DMS153 (cell line): ENCODE measurements around the gene HPCAL1.

Experiments
- DNase-seq: peaks from one replicate; lab custom pipeline; 2025; lab: John Stamatoyannopoulos, UW

Gene HPCAL1

DNA sequence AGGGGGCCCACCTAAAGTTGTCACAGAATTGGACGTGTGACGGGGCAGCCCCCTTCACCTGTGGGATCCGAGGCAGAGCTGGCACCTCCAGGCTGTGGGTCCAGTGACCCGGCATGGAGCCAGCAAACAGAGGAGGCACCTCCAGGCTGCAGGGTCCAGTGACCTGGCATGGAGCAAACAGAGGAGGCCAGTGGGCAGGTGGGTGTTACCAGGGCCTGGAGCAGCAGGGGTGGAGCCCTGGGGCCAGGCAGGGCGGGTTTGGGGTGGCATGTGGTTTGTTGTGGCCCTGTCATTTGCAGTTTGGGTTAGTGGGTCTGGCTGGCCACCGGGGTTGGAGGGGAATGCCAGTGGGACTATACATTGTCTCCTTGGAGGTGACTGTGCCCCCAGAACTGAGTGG, 68.2 kb downstream of the HPCAL1 start:
- no peak for DNase-seq

DNA sequence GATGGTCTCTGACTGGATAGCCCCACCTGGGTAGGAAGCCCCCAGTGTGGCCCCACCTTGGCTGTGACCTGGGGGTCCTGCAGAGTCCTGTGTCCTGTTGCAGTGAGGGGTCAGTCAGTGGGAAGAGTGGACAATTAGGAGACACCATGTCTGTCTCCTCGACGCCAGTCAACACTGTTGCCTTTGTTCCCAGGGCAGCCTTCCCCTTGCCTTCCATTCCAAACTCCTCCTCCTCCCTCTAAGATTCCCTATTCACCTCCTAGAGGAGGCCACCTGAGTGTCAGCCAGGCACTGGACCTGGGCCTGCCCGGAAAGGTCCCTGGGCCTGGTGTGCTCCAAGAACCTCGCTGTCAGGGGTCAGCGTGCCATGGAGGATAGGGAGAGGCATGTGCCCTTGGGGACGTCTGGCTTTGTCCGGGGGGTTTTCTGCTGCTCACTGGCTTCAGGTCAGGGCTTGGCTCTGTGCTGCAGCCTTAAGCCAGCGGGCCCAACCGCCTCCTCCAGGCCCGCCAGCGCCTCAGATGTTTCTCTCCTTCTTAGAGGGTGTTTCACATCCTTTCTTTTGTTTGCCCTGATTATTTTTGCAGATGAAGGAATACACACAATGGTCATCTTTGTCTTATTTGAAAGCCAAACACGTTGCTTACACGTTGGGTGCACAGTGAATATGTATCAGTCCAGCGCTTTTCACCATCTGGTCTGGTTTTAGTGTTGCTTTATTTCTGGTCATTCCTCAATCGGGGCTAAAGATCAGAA, 68.9 kb downstream of the HPCAL1 start:
- DNase-seq: no peak

GRCh38 chr2:10372203-10372861, 69.6 kb downstream of the HPCAL1 start:
- DNase-seq: no peak

- DNase-seq: no peak
Measured at GRCh38 chr2:10372862-10373240, 70.1 kb downstream of the HPCAL1 start.

GRCh38 chr2:10373931-10374330, 71.2 kb downstream of the HPCAL1 start:
- no peak for DNase-seq

DNA sequence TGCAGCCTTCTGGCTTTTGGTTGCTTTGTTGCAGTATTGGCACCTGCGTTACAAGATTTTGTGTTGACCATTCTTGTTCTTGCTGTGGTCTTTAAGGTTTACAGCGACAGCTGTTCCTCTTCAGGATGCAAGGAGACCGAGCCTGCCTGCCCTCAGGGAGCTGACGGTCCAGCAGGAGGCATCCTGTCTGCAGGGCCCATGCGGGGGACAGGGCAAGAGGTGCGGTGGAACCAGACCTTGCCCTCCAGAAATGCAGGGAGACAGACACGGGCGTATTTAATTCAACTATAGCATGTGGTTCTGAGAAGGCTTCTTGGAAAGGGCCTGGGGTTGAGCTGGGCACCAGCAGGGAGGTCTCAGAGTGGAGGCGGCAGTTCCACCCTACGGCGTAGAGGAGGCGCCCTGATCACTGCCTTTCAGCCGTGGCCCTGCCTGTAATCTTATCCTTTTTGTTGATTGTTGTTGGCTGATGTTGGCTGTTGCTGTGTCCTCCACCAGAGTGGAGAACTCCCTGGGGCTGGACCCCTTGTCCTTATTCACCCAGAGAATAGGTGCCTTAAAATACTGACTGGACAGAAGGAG, 71.7 kb downstream of the HPCAL1 start:
- DNase-seq: no peak

DNA sequence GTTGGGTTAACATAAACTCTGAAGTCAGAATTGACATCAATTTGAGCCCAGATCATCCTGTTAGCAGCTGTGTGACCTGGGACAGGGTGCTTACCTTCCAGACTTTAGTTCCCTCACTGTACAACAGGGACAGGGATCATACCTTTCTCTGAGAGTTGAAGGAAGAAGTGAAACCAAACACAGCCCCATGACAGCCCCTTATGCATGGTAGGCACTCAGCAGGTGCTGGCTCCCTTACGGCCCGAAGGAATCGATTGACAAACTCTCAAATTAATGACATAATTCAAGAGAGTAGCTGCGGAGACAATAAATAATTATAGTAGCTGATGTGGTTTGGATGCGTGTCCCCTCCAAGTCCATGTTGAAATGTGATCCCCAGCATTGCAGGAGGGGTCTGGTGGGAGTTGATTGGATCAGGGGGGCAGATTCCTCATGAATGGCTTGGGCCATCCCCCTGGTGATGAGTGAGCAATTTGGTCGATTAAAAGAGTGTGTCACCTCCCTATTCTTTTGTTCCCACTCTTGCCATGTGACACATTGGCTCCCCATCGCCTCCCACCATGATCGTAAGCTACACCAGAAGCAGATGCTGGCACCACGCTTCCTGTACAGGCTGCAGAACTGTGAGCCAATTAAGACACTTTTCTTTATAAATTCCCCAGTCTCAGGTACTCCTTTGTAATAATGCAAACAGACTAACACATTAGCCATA, 73.0 kb downstream of the HPCAL1 start:
- DNase-seq: no peak

GRCh38 chr2:10377052-10377746, 74.5 kb downstream of the HPCAL1 start:
- peak; percentile 44 for DNase-seq

- no peak for DNase-seq
Measured at GRCh38 chr2:10377747-10378085, 75.0 kb downstream of the HPCAL1 start.

- DNase-seq: peak; percentile 80
Measured at GRCh38 chr2:10378189-10378588, 75.5 kb downstream of the HPCAL1 start.

DNA sequence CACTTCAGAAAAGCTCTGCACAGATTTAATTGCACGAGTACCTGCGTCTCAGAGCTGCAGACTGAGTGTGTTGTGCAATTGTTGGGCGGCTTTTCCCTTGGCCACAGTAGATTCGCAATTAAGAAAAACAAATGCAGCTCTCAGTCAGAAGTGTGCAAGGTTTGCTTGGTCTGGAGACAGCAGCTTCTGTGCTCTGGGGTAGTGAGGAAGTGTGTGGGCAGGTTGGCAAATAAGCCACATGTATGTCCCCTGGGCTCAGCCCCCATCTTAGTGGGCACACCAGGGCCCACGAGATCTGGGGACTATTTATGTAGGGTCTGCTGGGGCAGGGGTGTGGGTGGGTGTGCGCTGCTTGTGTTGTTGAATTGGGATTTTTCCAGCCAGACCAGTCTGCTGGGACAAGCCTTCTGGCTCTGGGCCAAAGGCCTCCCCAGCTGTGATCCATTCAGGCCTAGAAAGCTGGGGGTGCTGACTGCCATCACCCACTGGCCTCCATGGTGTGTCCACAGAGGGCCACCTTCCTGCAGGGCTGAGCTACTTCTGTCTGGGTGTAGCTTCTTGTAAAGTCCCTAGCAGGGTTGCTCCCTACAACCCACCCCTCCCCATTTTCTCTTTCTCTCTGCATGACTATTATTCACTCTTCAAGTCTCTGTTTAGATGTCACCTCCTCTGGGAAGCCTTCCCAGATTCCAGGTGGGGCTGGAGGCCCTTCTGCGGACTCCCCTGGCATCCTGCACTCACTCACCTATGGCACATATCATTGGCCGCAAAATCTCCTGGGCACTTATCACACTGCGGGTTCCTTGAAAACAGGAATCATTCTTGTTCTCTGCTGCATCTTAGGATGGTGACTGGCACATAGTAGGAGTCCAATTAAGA, 77.6 kb downstream of the HPCAL1 start:
- DNase-seq: no peak

- no peak for DNase-seq
Measured at GRCh38 chr2:10381997-10382353, 79.3 kb downstream of the HPCAL1 start.

- DNase-seq: peak; percentile 44
Measured at GRCh38 chr2:10382354-10383061, 79.8 kb downstream of the HPCAL1 start.

DNA sequence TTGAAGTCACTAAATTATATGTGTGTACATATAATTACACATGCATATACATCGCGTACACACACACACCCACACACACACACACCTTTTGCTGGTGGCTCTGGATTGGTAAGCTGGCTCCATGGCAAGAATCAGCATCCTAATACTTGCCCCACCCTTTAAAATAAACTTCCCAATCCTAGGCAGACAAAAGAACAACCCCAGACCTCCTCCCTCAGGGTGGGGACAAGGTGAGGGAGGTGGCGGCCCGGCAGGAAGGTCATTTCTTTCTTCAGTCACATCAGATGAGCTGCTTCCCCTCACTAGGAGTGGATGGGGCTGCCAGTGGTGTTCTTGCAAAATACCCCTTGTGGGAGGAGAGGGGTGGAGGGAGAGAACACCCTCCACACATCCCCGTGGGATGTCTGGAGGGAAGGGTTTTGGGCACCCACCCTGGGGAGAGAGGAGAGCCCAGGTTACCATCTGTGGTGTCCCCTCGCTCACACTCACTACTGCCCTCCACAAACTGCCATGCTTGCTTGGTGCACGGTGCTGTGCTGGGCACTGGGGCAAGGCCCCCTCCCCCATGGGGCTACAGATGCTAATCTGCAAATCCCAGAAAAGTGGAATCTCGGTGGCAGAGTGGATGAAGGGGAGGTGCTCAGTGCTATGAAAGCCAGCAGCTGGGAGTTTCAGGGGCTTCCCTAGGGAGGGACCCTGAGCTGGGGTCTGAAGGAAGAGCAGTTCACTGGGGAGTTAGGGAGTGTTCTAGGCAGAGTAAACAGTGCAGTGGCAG, 81.4 kb downstream of the HPCAL1 start:
- no peak for DNase-seq

DNA sequence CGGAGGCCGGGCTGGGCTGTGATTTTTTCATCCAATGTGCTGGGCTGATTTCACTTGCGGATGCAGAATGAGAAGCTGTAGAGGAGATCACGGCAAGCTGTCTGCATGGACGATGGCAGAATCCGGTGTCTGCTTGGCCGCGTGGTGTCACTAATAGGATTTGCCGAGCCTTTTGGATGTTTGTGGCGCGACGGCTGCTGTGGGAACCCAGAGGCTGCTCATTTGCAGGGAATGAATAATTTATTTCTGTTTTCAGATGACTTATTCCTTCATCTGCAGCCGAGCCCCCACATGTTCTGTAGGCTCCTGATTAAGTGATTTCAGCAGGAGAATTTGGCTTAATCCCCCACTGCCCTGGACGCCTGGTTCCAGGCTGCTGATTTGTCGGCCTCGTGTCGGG, 82.8 kb downstream of the HPCAL1 start:
- DNase-seq: no peak

DNA sequence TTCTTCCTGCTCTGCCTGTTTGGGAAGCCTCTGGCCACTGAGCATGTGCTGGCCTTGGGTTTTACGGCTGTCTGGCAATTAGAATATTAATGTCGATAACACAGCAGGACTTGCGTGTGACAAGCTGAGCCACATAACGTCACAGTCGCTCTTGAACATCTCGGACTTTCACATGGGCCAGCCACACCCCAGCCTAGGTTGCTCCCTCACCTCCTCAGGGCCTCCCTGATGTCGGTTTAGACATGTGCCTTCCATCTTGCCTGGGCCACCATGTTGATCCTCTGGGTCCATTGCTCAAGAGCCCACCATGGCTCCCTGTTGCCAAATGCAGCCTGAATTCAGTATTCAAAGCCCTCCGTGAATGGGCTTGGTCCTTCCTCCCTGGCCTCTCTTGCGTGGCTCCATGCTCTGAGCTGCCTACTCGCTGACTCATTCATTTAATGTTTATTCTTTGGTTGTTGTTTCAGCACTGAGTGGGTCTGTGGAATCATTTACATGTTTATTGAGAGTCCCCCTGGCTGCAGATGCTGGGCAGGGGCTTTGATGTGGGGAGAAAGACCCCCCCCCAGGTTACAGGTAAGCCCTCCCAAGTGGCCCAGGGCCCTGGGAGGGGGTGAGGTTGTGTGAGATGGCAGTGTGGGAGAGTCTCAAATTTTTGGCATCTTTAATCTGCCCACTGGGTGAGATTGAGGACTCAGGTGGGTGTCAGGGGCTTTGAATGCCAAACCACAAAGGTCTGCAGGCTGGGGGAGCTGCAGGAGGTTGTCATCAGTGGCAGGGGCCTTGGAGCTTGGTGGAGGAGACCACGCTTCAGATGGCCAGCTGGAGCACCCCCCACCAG, 83.4 kb downstream of the HPCAL1 start:
- DNase-seq: no peak

GRCh38 chr2:10387033-10387432, 84.3 kb downstream of the HPCAL1 start:
- no peak for DNase-seq

DNA sequence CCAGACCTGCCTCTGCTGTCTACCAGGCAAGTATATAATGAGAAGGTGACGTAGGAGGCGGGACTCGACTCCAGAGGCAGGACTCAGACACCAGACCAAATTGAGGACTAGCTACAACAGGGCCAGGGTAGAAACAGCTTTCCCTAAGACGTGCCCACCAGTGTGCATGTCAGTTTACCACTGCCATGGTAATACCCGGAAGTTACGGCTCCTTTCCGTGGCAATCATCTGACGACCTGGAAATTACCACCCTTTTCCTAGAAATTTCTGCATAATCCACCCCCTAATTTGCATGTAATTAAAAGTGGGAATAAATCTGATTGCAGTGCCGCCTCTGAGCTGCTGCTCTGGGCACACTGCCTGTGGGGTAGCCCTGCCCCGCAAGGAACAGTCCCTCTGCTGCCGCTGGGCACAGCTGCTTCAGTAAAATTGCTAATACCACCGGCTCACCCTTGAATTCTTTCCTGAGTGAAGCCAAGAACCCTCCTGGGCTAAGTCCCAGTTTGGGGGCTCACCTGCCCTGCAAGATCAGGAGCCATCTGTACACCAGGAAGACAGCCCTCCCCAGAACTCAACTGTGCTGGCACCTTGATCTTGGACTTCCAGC, 86.4 kb downstream of the HPCAL1 start:
- DNase-seq: no peak

DNA sequence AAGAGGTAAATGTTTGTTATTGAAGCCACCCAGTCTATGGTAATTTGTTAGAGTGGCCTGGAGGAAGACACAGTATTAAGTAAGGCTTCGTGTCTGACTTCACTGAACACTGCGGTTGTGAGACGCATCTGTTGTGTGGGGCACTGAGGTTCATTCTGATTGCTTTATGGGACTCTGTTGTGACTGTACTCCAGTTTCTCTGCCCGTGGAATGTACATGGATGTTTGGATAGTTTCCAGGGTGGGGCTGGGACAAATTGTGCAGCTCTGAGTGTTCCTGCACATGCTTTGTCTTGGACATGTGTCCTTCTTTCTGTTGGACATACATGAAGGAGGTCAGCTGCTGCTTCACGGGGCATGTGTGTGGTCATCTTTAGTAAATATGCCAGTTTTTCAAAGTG, 86.9 kb downstream of the HPCAL1 start:
- DNase-seq: no peak
